Activated T-helper 1 cell treated with anti-CD3 and anti-CD28 coated beads, Interleukin-12 subunit alpha, Interleukin-12 subunit beta, Interleukin-2, Interleukin-4 antibody, amounts not matched to agents 30 ng/mL and 10 ng/mL and 1 ng/mL, durations not matched to agents 14 hours and 24 hours and 36 hours (primary cell): ENCODE data around the gene FAM171A1. TPM values are rescaled to one million over a fixed set of nuclear protein-coding genes. Genes with fewer than 3 reads are reported as not detected.

Experiments
- DNase-seq: peaks from one replicate; pipeline ENCODE4 v3.0.0; 2021; ENCODE audit warnings: low spot score
- H3K27ac Mint-ChIP-seq: one replicate; pipeline ENCODE4 v1.8.0; 2021; ENCODE audit warnings: mild to moderate bottlenecking, mixed read lengths
- H3K27me3 Mint-ChIP-seq: one replicate; pipeline ENCODE4 v1.8.0; 2022; ENCODE audit warnings: mild to moderate bottlenecking, moderate library complexity, mixed read lengths; ENCODE audit not compliant: insufficient read depth
- H3K36me3 Mint-ChIP-seq: one replicate; pipeline ENCODE4 v1.8.0; 2021; ENCODE audit warnings: low read depth, mixed read lengths
- H3K4me1 Mint-ChIP-seq: one replicate; pipeline ENCODE4 v1.8.0; 2021; ENCODE audit warnings: low read depth, mixed read lengths
- H3K4me3 Mint-ChIP-seq: one replicate; pipeline ENCODE4 v1.8.0; 2021; ENCODE audit warnings: mild to moderate bottlenecking, moderate library complexity, mixed read lengths
- H3K9me3 Mint-ChIP-seq: one replicate; pipeline ENCODE4 v1.8.0; 2021; ENCODE audit warnings: mixed read lengths
- intact Hi-C: fragments of 100-400 bp; cut with micrococcal nuclease; formaldehyde crosslinking; loops from one replicate; pipeline ENCODE4 v1.15.1; 2024
- total RNA-seq: library from RNA; stranded (reverse); gene quantifications from 2 replicates; pipeline ENCODE4 v1.2.3, GENCODE V29; 2022

The FAM171A1 gene
- total RNA-seq, 1 donor from 2014 or later, result 0.96 TPM

DNA sequence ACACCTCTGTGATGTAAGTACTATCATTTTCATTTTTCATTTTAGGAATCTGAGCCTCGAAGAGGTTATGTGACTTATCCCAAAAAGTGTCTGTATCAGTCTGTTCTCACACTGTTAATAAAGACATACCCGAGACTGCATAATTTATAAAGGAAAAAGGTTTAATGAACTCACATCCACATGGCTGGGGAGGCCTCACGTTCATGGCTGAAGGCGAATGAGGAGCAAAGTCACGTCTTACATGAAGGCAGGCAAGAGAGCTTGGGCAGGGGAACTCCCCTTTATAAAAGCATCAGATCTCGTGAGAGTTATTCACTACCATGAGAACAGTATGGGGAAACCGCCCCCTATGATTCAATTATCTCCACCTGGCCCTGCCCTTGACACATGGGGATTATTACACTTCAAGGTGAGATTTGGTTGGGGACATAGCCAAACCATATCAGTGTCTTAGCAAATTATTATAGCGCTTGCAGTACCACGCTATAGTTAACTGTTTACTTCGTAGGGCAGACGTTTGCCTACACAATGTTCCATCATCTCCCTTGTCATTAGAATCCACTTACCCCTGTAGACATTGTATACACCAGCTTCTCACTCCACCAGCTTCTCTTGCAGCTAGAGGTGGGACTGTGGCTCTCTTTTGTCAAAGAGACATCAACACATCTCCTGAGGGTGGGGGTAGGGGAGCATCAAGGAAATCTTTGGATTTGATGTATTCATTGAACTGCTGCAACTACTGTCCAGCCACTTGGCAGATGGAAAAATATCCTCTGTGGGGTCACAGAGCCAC, 187.2 kb downstream of the FAM171A1 start:
- Mint-ChIP-seq H3K4me1 (peaks cover 42% of the 10 kb centered on the region), H3K36me3 (peaks cover 9% of the 10 kb centered on the region), H3K4me3 (no peak overlapping the region), H3K9me3 (peaks cover 7% of the 10 kb centered on the region), H3K27ac (no peak overlapping the region), H3K27me3 (peaks cover 6% of the 10 kb centered on the region)
- intact Hi-C loops, result no loop called here
- DNase-seq, result no peak

DNA sequence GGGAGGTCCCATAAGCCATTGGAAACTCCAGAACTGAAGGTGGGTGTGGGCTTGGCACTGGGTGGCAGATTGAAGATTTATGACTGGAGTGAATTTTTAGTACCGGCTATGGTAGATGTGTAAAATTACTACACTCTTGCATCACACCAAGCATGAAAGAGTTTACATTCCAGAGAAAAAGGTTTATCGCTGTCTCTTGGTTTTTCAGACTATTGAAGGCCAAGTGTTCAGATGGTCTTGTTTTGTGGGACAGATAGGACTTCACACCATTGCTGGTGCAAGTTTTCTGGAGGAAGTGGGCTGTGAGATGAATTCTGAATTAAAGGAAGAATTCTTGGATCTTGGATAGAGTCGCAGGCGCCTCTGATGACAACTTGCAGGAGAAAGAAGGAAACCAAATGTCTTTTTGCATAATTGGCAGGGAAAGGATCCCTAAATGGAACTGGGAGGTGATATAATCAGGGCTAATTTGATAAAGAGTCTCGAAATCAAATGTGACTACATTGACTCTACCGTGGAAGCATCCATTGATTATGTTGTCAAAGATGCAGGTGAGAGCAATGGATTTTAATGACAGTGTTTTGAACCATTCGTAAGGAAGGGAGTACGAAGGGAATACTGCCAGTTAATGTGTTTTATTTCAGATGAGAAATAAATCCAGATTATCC, 188.4 kb downstream of the FAM171A1 start:
- intact Hi-C loops, result no loop called here
- peaks cover 6% of the 10 kb centered on the region for H3K27me3 Mint-ChIP-seq
- peaks cover 7% of the 10 kb centered on the region for H3K9me3 Mint-ChIP-seq
- H3K4me3 Mint-ChIP-seq, result no peak overlapping the region
- H3K4me1 Mint-ChIP-seq, result peaks cover 33% of the 10 kb centered on the region
- H3K27ac Mint-ChIP-seq, result no peak overlapping the region
- no peak for DNase-seq
- peaks cover 9% of the 10 kb centered on the region for H3K36me3 Mint-ChIP-seq

DNA sequence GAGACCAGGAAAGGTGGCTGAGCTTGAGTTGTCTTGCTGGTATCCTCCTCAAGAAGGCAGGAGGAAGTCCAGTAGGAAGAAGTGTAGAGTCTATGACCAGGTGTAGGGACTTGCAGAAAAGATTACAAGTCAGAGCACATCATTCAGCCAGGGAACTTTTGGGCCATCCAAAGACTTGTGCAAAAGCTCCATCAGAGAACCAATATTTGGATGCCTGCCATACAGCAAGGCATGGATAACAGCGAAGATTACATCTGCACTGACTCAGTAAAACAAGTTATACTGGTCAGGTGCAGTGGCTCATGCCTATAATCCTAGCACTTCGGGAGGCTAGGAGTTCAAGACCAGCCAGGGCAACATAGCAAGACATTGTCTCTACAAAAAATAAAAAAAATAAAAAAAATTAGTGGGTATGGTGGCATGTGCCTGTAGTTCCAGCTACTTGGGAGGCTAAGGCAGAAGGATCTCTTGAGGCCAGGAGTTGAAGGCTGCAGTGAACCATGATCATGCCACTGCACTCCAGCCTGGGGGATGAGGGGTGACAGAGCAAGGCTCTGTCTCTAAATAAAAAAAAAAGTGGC, 189.4 kb downstream of the FAM171A1 start:
- peaks cover 9% of the 10 kb centered on the region for H3K36me3 Mint-ChIP-seq
- H3K9me3 Mint-ChIP-seq, result peaks cover 4% of the 10 kb centered on the region
- H3K27ac Mint-ChIP-seq, result no peak overlapping the region
- H3K27me3 Mint-ChIP-seq, result peaks cover 6% of the 10 kb centered on the region
- no peak overlapping the region for H3K4me3 Mint-ChIP-seq
- H3K4me1 Mint-ChIP-seq, result peaks cover 29% of the 10 kb centered on the region
- intact Hi-C loops, result no loop called here
- no peak for DNase-seq

DNA sequence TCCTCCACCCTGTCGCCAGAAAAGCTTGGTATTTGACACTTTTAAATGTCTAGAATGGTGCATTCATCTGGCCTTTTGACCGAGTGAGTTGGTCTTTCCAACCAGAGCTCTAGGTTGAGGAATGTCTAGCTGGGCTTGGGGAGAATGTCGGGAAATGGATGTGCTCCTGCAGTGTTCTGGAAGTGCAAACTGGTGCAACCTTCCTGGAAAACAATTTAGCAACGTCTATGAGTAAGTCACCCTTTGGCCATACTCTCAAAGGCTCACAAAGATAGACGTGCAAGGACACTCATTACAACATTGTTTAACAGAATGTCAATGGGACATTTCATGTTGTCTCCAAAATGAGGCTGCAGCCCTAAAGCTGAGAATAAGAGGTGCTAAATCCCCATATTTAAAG, 190.4 kb downstream of the FAM171A1 start:
- Mint-ChIP-seq H3K27ac (peak overlapping the region; percentile 65), H3K9me3 (no peaks in the 10 kb centered on the region), H3K36me3 (peaks cover 9% of the 10 kb centered on the region), H3K4me1 (peaks cover 21% of the 10 kb centered on the region), H3K4me3 (no peak overlapping the region), H3K27me3 (peaks cover 6% of the 10 kb centered on the region)
- DNase-seq, result no peak
- intact Hi-C loops, result no loop called here

DNA sequence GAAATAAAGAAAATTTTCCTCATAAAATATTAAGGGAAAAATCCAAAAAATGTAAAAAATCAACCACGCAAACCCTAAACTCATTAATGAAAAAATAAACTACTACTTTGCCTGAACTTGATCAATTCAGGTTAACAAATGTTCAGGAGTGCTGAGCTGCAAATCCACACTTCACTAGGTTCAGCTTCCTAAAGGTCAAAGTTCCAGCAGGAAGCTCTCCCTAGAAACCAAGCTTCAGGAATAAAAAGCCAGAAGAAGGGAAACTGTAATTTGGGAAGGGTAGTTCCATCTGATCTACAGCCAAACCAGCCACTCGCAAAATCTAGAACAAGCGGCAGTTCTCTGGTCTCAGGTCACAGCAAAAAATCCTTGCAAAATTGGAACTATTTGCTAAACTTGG, 194.8 kb downstream of the FAM171A1 start:
- H3K27me3 Mint-ChIP-seq, result peaks cover 16% of the 10 kb centered on the region
- DNase-seq, result no peak
- intact Hi-C loops, result no loop called here
- peaks cover 9% of the 10 kb centered on the region for H3K4me1 Mint-ChIP-seq
- no peak overlapping the region for H3K27ac Mint-ChIP-seq
- H3K9me3 Mint-ChIP-seq, result no peaks in the 10 kb centered on the region
- peaks cover 1% of the 10 kb centered on the region for H3K36me3 Mint-ChIP-seq
- no peak overlapping the region for H3K4me3 Mint-ChIP-seq

DNA sequence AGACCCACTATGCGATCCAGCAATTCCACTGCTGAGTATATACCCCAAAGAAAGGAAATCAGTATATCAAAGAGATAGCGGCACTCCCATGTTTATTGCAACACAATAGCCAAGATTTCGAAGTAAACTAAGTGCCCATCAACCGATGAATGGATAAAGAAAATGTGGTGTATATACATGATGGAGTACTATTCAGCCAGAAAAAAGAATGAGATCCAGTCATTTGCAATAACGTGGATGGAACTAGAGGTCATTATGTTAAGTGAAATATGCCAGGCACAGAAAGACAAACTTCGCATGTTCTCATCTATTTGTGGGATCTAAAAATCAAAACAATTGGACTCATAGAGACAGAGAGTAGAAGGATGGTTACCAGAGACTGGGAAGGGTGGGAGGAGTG, 195.5 kb downstream of the FAM171A1 start:
- Mint-ChIP-seq H3K4me1 (peaks cover 15% of the 10 kb centered on the region), H3K36me3 (peaks cover under 1% of the 10 kb centered on the region), H3K27ac (no peak overlapping the region), H3K4me3 (no peak overlapping the region), H3K9me3 (no peaks in the 10 kb centered on the region), H3K27me3 (peaks cover 15% of the 10 kb centered on the region)
- intact Hi-C loops, result no loop called here
- no peak for DNase-seq

DNA sequence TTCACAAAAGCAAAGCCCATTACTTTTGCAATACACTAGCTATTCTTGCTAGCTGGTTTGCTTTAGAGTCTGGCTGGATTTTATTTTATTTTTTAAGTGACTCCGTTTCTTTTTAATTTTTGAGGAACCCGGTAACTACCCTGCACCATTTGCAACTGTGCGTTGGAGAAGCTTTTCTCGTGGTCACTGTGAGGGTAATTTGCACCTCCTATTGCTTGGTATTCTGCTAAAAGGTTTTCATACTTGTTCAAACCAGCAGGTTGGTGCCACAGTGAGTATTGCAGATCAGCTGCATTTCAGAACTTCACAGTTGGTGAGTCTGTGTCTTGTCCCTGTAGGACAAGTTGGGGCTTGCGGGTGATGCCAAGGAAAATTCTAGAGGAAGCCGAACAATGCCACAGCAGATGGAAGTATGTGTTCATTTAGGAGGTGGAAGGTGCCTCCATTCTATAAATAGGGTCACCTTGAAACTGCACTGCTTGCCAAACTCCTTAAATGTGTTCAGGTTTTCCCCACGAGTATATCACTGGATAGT, 198.7 kb downstream of the FAM171A1 start:
- Mint-ChIP-seq H3K36me3 (no peaks in the 10 kb centered on the region), H3K4me3 (no peak overlapping the region), H3K27me3 (peaks cover 10% of the 10 kb centered on the region), H3K27ac (no peak overlapping the region), H3K4me1 (peaks cover 37% of the 10 kb centered on the region), H3K9me3 (no peaks in the 10 kb centered on the region)
- intact Hi-C loops, result no loop called here
- DNase-seq, result no peak

DNA sequence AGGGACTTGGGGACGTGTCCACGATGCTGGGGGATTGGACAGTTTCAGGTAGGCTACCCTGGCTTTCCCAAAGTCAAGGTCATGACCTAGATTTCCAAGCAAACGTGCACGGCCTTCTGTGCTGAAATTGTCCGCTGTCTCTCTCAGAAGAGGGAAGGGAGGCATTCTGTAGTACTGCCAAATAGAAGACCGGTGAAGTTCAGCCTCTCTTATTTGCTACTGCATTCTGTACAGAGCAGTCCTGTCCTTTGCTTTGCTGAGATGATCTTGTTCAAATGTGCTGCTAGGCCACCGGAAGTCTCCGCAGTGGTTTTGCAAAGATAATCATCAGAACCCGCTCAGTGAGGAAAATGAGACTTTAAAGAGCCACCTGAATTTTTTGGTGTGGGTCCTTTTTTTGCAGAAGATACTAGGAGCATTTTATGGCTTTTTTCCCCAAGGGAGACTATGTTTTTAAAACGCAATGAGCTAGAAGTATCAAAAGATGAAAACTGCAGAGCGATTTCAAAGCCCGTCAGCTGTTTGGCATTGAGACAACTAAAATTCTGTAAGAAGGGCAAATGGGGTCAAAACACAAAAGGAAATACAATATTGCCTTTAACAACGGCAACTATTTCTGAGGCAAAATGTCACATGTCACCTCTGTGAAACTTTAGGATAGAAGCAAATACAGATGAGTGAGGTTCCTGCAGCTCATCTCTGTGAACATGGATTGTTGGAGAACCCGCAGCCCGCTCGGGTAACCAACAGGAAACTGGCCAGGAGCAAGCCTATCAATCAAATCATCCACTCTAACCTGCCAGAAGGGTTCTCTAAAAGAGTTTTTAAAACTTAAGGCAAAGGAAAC, 201.3 kb downstream of the FAM171A1 start:
- Mint-ChIP-seq H3K36me3 (no peaks in the 10 kb centered on the region), H3K9me3 (no peaks in the 10 kb centered on the region), H3K27me3 (peaks cover 9% of the 10 kb centered on the region), H3K4me1 (peaks cover 51% of the 10 kb centered on the region), H3K4me3 (peak overlapping the region; percentile 55), H3K27ac (peak overlapping the region; percentile 74)
- intact Hi-C loops, result loop anchor here (1.0 to 10.0 kb wide), 7 partner anchors 19 to 1647 kb away; partner anchors contain the start of genes FAM171A1 and RSU1
- DNase-seq, result peak; percentile 62

DNA sequence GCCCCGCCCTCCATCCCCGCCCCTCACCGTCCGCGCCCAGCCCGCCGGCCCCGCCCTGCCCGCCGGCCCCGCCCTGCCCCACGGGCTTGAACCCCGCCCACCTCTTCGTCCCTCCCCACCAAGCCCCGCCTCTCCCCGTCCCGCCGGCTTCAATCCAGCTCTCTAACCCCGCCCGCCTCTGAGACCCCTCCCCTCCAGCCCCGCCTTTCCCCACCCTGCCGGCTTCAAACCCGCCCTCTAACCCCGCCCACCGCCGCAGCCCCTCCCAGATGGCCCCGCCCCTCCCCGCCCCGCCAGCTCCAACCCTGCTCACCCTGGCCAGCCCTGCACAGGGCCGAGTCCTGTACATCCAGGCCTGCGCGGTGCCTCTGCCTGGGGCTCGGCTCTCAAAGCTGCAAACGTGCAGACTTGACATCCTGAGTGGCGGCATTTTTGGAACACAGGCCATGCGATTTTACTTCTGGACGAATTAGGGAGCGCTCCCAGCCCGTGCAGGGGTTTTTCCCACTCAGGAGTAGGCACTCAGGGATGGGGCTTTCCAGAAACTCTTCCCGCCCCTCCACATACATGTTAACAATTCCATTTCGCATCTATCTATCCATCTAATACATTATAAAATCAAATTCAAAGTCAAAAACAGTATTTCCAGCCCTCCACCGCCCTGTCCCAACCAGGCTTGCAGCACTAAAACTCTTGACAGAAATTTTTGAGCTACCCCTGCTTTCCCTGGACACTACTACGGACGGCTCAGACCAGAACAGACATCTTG, 202.1 kb downstream of the FAM171A1 start:
- Mint-ChIP-seq H3K27ac (peak overlapping the region; percentile 74), H3K4me1 (peaks cover 51% of the 10 kb centered on the region), H3K27me3 (peaks cover 5% of the 10 kb centered on the region), H3K4me3 (peak overlapping the region; percentile 55), H3K9me3 (no peaks in the 10 kb centered on the region), H3K36me3 (no peaks in the 10 kb centered on the region)
- peak; percentile 84 for DNase-seq
- intact Hi-C loops, result loop anchor here (1.0 to 10.0 kb wide), 10 partner anchors 19 to 1648 kb away; partner anchors contain the start of genes FAM171A1, MEIG1, RPP38 and RSU1

DNA sequence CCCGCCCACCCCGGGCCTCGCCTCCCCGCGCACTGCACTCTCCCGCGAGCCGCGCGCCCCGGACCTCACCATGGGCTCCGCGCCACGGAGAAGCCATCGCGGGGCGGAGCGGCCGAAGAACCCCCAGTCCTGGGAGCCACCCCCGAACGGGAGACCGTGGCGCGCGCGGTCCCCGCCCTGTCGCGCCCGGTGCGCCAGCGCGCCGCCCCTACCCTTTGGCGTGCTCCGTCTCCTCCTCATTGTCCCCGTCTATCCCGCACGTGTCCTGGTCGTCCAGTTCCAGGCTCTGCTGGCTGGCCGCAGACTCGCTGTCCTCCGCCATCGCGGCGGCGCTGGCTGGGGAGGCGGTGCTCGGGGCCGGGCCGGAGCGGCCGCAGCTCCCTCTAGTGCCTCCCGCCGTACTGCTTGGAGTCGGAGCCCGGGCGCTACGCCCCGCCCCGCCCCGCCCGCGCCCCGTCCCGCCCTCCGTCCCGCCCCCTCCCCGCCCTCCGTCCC, 202.8 kb downstream of the FAM171A1 start, which contains the start of gene NMT2:
Gene NMT2 (minus strand): TSS at position 403 of the 495 bp plus-strand sequence. CDS start 81 bp downstream, at position 322.
- Mint-ChIP-seq H3K36me3 (no peaks in the 10 kb centered on the region), H3K4me1 (peaks cover 56% of the 10 kb centered on the region), H3K9me3 (no peaks in the 10 kb centered on the region), H3K27ac (peak within 1 kb of the TSS; percentile 89), H3K4me3 (peak within 1 kb of the TSS; percentile 92), H3K27me3 (peaks cover 5% of the 10 kb centered on the region)
- peak; percentile 75 for DNase-seq
- intact Hi-C loops, result loop anchor here (1.0 to 10.0 kb wide), 6 partner anchors 62 to 1648 kb away; partner anchors contain the start of genes MEIG1, RPP38, RSU1 and SUV39H2
